ENCODE results near the gene SLC44A2. TPM values are rescaled to one million over a fixed set of nuclear protein-coding genes. Genes with fewer than 3 reads are reported as not detected.

The SLC44A2 gene
- total RNA-seq, 1 experiment from 2014 or later: 80.6 TPM

DNA sequence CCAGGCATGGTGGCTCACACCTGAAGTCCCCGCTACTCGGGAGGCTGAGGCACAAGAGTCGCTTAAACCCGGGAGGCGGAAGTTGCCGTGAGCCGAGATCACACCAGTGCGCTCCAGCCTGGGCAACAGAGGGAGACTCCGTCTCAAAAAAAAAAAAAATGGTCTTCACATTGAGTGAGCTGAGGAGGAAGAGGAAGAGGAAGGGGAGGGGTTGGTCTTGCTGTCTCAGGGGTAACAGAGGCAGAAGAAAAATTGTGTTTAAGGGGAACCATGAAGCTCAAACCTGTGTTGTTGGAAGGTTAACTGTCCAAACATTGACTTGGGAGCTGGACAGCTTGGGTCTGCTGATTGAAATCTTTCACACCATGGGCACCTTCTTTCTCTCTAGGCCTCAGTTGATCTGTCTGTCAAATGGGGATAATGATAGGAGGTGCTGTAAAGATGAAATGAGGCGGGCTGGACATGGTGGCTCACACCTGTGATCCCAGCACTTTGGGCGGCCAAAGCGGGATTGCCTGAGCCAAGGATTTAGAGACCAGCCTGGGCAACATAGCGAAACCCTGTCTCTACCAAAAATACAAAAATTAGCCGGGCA is 9.8 kb upstream of the SLC44A2 start:
- no peak for DNase-seq (ENCODE audit: low spot score)

- peak; percentile 25 for DNase-seq (ENCODE audit: low spot score)
Measured at GRCh38 chr19:10617409-10618121, 7.8 kb upstream of the SLC44A2 start.

- no peak for DNase-seq (ENCODE audit: low spot score)
Measured at GRCh38 chr19:10618846-10619245, 6.5 kb upstream of the SLC44A2 start.

GRCh38 chr19:10620786-10621185 is 4.6 kb upstream of the SLC44A2 start:
- no peak for DNase-seq (ENCODE audit: low spot score)

DNA sequence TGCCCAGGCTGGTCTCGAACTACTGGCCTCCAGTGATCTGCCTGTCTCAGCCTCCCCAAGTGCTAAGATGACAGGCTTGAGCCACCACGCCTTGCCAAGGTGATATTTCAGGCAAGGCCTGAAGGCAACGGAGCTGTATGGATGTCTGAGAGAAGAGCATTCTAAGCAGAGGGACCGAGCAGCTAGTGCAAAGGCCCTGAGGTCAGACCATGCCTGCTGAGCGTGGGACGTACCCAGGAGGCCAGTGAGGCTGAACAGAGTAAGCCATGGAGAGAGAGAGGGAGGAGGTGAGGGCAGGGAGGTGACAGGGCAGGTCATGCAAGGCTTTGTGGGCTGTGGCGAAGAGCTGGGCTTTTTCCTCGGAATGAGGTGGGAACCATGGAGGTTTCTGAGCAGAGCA is 3.4 kb upstream of the SLC44A2 start:
- DNase-seq (ENCODE audit: low spot score): no peak

DNA sequence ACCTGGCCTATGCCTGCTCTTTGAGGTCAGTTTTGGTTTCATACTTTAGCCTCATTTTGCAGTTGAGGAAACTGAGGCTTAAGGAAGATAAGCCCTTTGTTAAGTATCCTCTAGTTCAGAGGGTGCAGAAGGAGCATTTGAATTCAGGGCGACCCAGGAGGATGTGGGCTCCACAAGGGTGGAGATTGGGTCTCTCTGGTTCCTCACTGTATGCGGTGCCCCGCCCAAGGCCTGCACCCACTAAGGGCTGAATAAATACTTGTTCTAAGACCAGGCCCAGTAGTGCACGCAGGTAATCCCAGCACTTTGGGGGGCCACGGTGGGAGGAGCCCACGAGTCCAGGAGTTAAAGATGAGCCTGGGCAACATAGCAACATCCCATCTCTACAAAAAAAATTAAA is 768 bp upstream of the SLC44A2 start:
- no peak for DNase-seq (ENCODE audit: low spot score)

- DNase-seq (ENCODE audit: low spot score): no peak
Measured at GRCh38 chr19:10625762-10626138, 397 bp downstream of the SLC44A2 start.

GRCh38 chr19:10631874-10632273 is 6.5 kb downstream of the SLC44A2 start:
- DNase-seq (ENCODE audit: low spot score): no peak

DNA sequence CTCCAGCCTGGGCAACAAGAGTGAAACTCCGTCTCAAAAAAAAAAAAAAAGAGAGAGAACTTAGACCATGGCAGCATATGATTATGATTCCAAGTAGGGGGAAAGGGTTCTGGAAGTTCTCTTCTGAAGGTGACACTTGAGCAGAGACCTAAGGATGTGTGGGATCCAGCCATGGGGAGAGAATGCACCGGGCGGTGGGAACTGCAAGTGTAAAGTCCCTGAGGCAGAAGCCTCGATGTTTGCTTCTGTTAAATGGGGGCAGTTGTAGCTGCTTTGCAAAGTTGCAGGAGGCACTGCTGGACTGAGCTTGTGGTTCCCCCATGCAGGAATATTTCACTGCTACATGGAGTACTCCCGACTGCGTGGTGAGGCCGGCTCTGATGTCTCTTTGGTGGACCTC is 9.1 kb downstream of the SLC44A2 start:
- DNase-seq (ENCODE audit: low spot score): no peak

GRCh38 chr19:10634963-10635362 is 9.6 kb downstream of the SLC44A2 start:
- no peak for DNase-seq (ENCODE audit: low spot score)

DNA sequence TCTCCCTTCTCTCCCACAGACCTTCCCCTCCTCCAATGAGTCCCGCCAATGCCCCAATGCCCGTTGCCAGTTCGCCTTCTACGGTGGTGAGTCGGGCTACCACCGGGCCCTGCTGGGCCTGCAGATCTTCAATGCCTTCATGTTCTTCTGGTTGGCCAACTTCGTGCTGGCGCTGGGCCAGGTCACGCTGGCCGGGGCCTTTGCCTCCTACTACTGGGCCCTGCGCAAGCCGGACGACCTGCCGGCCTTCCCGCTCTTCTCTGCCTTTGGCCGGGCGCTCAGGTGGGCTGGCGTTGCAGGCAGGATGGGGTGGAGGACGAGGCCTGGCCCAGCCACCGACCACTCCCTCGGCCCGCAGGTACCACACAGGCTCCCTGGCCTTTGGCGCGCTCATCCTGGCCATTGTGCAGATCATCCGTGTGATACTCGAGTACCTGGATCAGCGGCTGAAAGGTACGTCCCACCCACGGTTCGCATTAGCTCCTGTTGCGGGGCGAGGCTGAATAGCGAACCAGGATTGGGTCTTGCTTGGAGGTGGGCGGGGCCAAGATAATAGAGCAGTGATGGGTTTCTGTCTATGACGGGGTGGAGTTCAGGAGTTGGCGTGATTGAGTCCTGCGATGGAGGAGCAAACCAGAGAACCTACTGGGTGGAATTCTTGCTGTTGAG is 11.1 kb downstream of the SLC44A2 start:
- DNase-seq (ENCODE audit: low spot score): no peak

DNA sequence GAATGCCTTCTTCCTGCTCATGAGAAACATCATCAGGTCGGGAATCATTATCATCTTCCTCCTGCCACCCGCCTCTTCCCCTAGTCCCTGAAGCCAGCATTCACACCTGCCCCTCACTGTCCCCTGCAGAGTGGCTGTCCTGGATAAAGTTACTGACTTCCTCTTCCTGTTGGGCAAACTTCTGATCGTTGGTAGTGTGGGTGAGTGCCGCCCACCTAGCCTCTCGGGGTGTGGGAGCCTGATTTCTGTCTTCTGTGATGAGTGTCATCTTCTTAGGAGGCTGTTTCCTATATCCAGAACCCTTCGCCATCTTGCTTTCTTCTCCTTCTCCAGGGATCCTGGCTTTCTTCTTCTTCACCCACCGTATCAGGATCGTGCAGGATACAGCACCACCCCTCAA is 12.5 kb downstream of the SLC44A2 start:
- no peak for DNase-seq (ENCODE audit: low spot score)

DNA sequence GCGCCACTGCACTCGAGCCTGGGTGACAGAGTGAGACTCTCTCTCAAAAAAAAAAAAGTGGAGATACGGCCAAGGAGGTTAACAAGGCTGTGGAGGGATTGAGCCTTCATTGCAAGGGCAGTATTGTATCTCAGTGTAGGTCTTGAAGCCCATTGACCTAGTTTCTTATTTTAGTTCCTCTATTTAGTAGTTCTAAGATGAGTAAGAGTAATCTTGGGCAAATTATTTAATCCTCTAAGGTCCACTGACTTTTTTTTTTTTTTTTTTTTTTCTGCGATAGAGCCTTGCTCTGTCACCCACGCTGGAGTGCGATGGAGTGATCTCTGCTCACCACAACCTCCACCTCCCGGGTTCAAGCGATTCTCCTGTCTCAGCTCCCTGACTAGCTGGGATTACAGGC is 14.5 kb downstream of the SLC44A2 start:
- DNase-seq (ENCODE audit: low spot score): no peak

DNA sequence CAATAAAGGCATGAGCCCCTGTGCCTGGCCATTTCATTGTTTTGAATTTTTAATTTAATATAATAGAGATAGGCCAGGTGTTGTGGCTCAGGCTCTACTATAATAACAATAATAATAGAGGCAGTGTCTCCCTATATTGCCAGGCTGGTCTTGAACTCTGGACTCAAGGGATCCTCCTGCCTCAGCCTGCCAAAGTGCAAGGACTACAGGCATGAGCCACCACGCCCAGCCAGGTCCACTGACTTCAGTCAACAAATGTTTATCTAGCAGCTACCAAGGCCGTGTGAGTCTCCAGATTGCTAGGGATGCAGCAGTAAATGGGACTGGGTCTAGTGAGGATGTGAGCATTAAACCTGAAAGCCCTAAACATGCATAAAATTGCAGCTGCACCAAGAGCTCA is 15.0 kb downstream of the SLC44A2 start:
- DNase-seq (ENCODE audit: low spot score): no peak

GRCh38 chr19:10641248-10641647 is 15.9 kb downstream of the SLC44A2 start:
- DNase-seq (ENCODE audit: low spot score): no peak

- no peak for DNase-seq (ENCODE audit: low spot score)
Measured at GRCh38 chr19:10642473-10643171, 17.3 kb downstream of the SLC44A2 start.

- no peak for DNase-seq (ENCODE audit: low spot score)
Measured at GRCh38 chr19:10643172-10643967, 18.0 kb downstream of the SLC44A2 start.

- no peak for DNase-seq (ENCODE audit: low spot score)
Measured at GRCh38 chr19:10643968-10644259, 18.6 kb downstream of the SLC44A2 start.

GRCh38 chr19:10644260-10645007 is 19.1 kb downstream of the SLC44A2 start:
- DNase-seq (ENCODE audit: low spot score): peak; percentile 74

GRCh38 chr19:10646456-10647159 is 21.3 kb downstream of the SLC44A2 start:
- no peak for DNase-seq (ENCODE audit: low spot score)

Measured in HT-29 (cell line).